Aorta (tissue), 5 donors: ENCODE measurements around the gene IMPACT. TPM values are rescaled to one million over a fixed set of nuclear protein-coding genes. Genes with fewer than 3 reads are reported as not detected.

Source experiments
- ATAC-seq: fragments of 200-7000 bp; cut with Tn5 transposase; one replicate; pipeline ENCODE4 v1.9.1; 2022; ENCODE audit warnings: moderate library complexity; ENCODE audit not compliant: low FRiP score
- DNase-seq, 2 donors: peaks; one replicate each; pipeline ENCODE4 v3.0.0-alpha.2; 2020
- H3K27ac ChIP-seq, 2 donors: one replicate each; pipeline ENCODE4 v1.5.1; 2013; ENCODE audit warnings: low read length in 2 of 2, mild to moderate bottlenecking in 2 of 2, moderate library complexity in 2 of 2, control low read depth in 1 of 2, inconsistent platforms in 1 of 2, low read depth in 1 of 2
- H3K27me3 ChIP-seq, 2 donors: one replicate each; pipeline ENCODE4 v1.6.1; 2013; ENCODE audit warnings: control low read depth in 1 of 2, low read length in 1 of 2, mild to moderate bottlenecking in 1 of 2, moderate library complexity in 1 of 2; ENCODE audit not compliant: insufficient read depth in 2 of 2, control insufficient read depth in 1 of 2
- H3K36me3 ChIP-seq, 2 donors: one replicate each; pipeline ENCODE4 v1.6.1; 2013; ENCODE audit warnings: control low read depth in 1 of 2, low read length in 1 of 2, mild to moderate bottlenecking in 1 of 2; ENCODE audit not compliant: insufficient read depth in 2 of 2, control insufficient read depth in 1 of 2
- H3K4me1 ChIP-seq, 2 donors: one replicate each; pipeline ENCODE4 v1.6.1; 2013; ENCODE audit warnings: low read length in 2 of 2, control low read depth in 1 of 2, mild to moderate bottlenecking in 1 of 2, moderate library complexity in 1 of 2; ENCODE audit not compliant: insufficient read depth in 2 of 2, control insufficient read depth in 1 of 2
- H3K4me3 ChIP-seq, 2 donors: one replicate each; pipeline ENCODE4 v1.5.1; 2013; ENCODE audit warnings: low read length in 2 of 2, control low read depth in 1 of 2, mild to moderate bottlenecking in 1 of 2
- H3K9me3 ChIP-seq: one replicate; pipeline ENCODE4 v1.6.1; 2013; ENCODE audit warnings: mild to moderate bottlenecking, low read length; ENCODE audit not compliant: control insufficient read depth
- WGBS, 2 donors: extraction: QIAGEN DNeasy Blood & Tissue Kit; methylation state at CpG; one replicate each; pipeline ENCODE4 v1.1.7; 2013; 5-methylcytosine and 5-hydroxymethylcytosine counted together
- intact Hi-C, 2 donors: fragments of 100-400 bp; cut with DNase I; formaldehyde crosslinking; loops; one replicate each; pipeline versions ENCODE4 v1.14.2 to v1.15.0; 2022
- polyA plus RNA-seq, 2 donors: library from polyadenylated mRNA; stranded (reverse); fragments of 200-250 nt; gene quantifications; one replicate each; pipeline ENCODE4 v1.2.3, GENCODE V29; 2013
- total RNA-seq, 2 donors: library from RNA; stranded (reverse); fragmentation: NEBNext Ultra II Directional; extraction: Animal tissue kit (Norgen Biotek cat#: 25700); gene quantifications; one replicate each; pipeline ENCODE4 v1.2.1, GENCODE V29; 2021
- donor health status: healthy with polysubstance abuse.
- donor health status: Bipolar disorder and iron deficiency.
- donor health status: DM: no; HTN: no; CAD: no.
- donor health status: DM: no; HTN: no; CAD: no.
- donor health status: DM: yes; HTN: yes; CAD: no.

Gene IMPACT
- total and polyA plus RNA-seq, 4 donors = 15.6 to 28.2 (median 20.5) TPM

DNA sequence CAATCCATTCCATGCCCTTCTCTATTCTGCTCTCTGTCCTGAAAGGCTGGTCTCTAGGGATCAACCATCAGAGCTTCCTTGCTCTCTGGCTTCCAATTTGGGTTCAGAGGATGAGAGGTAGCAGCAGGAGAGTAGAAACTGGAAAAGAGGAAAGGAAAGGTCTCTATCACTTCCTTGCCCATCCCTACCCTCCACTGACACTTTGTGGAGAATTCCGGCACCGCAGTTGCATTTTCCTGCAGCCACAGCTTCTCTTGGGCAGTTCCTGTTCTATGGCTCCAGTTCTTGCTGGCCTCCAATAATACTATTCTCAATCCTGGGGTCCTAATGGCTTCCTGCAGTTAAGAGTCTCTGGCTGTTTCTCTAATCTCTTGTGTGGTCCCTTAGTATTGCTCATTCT lies 13.3 kb upstream of the IMPACT start:
- Histone ChIP-seq H3K36me3 (no peaks in the 10 kb centered on the region), H3K4me3 (no peak overlapping the region), H3K4me1 (no peaks in the 10 kb centered on the region), H3K27me3 (no peaks in the 10 kb centered on the region), H3K9me3 (no peaks in the 10 kb centered on the region), H3K27ac (no peak overlapping the region)
- 58 to 71% methylated on average over 2 of the region's 2 CpGs for WGBS, 2 donors
- intact Hi-C loops = no loop called here
- ATAC-seq (no peak), DNase-seq (no peak)

GRCh38 chr18:24414349-24415003 lies 12.0 kb upstream of the IMPACT start:
- Histone ChIP-seq H3K36me3 (no peaks in the 10 kb centered on the region), H3K27ac (no peak overlapping the region), H3K27me3 (no peaks in the 10 kb centered on the region), H3K4me1 (no peaks in the 10 kb centered on the region), H3K4me3 (no peak overlapping the region), H3K9me3 (no peaks in the 10 kb centered on the region)
- ATAC-seq = no peak
- whole genome bisulfite sequencing, 2 donors = 72 to 85% methylated on average over 3 of the region's 3 CpGs
- intact Hi-C loops = no loop called here
- DNase-seq = no peak

- no peaks in the 10 kb centered on the region for H3K27me3 ChIP-seq
- DNase-seq = no peak
- no peaks in the 10 kb centered on the region for H3K4me1 ChIP-seq
- intact Hi-C loops = no loop called here
- H3K9me3 ChIP-seq = no peaks in the 10 kb centered on the region
- H3K4me3 ChIP-seq = no peak overlapping the region
- no peaks in the 10 kb centered on the region for H3K36me3 ChIP-seq
- no peak overlapping the region for H3K27ac ChIP-seq
- WGBS, 2 donors = 33 to 46% methylated on average over 3 of the region's 3 CpGs
- no peak for ATAC-seq
Observed at GRCh38 chr18:24417480-24417879, 9.0 kb upstream of the IMPACT start.

DNA sequence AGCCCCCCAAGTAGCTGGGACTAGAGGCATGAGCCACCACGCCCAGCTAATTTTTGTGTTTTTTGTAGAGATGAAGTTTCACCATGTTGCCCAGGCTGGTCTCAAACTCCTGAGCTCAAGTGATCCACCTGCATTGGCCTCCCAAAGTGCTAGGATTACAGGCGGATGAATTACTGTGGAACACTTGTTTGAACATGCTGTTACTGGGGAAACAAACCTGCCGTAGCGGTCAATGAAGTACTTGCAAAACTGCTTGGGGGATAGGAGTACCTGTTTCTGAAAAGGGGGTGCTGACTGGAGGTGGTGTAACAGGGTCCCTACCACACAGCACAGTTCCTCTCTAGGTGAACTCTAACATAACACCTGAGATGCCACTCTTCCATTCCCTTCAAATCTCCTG lies 5.9 kb upstream of the IMPACT start:
- intact Hi-C loops = no loop called here

GRCh38 chr18:24421831-24422230 lies 4.6 kb upstream of the IMPACT start:
- DNase-seq = no peak
- Histone ChIP-seq H3K36me3 (no peaks in the 10 kb centered on the region), H3K4me3 (no peak overlapping the region), H3K27ac (no peak overlapping the region), H3K27me3 (no peaks in the 10 kb centered on the region), H3K4me1 (no peaks in the 10 kb centered on the region), H3K9me3 (no peaks in the 10 kb centered on the region)
- 79 to 83% methylated on average over 1 of the region's 1 CpG for WGBS, 2 donors
- intact Hi-C loops = no loop called here
- no peak for ATAC-seq

More for the DNA sequence above, 5.9 kb upstream of the IMPACT start:
- Histone ChIP-seq H3K4me3 (no peak overlapping the region), H3K9me3 (no peaks in the 10 kb centered on the region), H3K36me3 (no peaks in the 10 kb centered on the region), H3K4me1 (no peaks in the 10 kb centered on the region), H3K27me3 (no peaks in the 10 kb centered on the region), H3K27ac (no peak overlapping the region)
- ATAC-seq = no peak
- no peak for DNase-seq
- 92% methylated on average over 4 of the region's 4 CpGs for WGBS, 2 donors

DNA sequence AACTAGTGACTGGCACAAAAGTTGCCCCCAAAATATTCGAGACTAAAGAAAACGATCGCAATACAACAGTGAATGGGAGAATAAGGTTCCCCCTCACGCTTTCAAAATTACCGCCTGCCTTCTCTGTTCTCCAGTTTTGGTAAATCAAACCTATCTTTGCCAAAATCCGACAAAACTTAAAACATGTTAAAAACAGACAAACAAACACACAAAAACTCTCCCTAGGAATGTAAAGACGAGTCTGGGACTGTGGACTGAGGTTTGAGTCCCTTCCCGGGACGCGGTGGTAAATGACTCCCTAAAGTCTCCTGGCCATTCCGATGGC lies 435 bp upstream of the IMPACT start:
- peak overlapping the region; percentile 37 to 84 for H3K4me3 ChIP-seq
- intact Hi-C loops = loop anchor here in 1 of 2 donors (2.0 kb wide), 1 partner anchor 27 kb away; no protein-coding TSS in a partner anchor
- H3K9me3 ChIP-seq = no peaks in the 10 kb centered on the region
- H3K27me3 ChIP-seq = no peaks in the 10 kb centered on the region
- 30 to 37% methylated on average over 11 of the region's 11 CpGs for WGBS, 2 donors
- H3K4me1 ChIP-seq = no peaks in the 10 kb centered on the region
- H3K36me3 ChIP-seq = no peaks in the 10 kb centered on the region
- H3K27ac ChIP-seq = peak overlapping the region in 1 of 2 donors; percentile 69
- no peak for ATAC-seq
- no peak for DNase-seq

GRCh38 chr18:24427484-24427883 lies 1.0 kb downstream of the IMPACT start:
- no peak for ATAC-seq

GRCh38 chr18:24428709-24429108 lies 2.2 kb downstream of the IMPACT start:
- no peak for DNase-seq
- Histone ChIP-seq H3K27me3 (no peaks in the 10 kb centered on the region), H3K36me3 (no peaks in the 10 kb centered on the region), H3K27ac (no peak overlapping the region), H3K9me3 (no peaks in the 10 kb centered on the region), H3K4me3 (no peak overlapping the region), H3K4me1 (no peaks in the 10 kb centered on the region)
- intact Hi-C loops = no loop called here
- 89 to 92% methylated on average over 3 of the region's 3 CpGs for WGBS, 2 donors
- no peak for ATAC-seq

More at GRCh38 chr18:24427484-24427883, 1.0 kb downstream of the IMPACT start:
- H3K27me3 ChIP-seq = no peaks in the 10 kb centered on the region
- no peak overlapping the region for H3K27ac ChIP-seq
- no peaks in the 10 kb centered on the region for H3K9me3 ChIP-seq
- intact Hi-C loops = loop anchor here in 1 of 2 donors (2.0 kb wide), 1 partner anchor 29 kb away; no protein-coding TSS in a partner anchor
- no peaks in the 10 kb centered on the region for H3K36me3 ChIP-seq
- no peaks in the 10 kb centered on the region for H3K4me1 ChIP-seq
- no peak for DNase-seq
- H3K4me3 ChIP-seq = peak overlapping the region; percentile 37 to 84
- 54 to 55% methylated on average over 3 of the region's 3 CpGs for WGBS, 2 donors

GRCh38 chr18:24429188-24429587 lies 2.7 kb downstream of the IMPACT start:
- Histone ChIP-seq H3K27ac (no peak overlapping the region), H3K4me3 (no peak overlapping the region), H3K4me1 (no peaks in the 10 kb centered on the region), H3K27me3 (no peaks in the 10 kb centered on the region), H3K36me3 (no peaks in the 10 kb centered on the region), H3K9me3 (no peaks in the 10 kb centered on the region)
- ATAC-seq (no peak), DNase-seq (no peak)
- WGBS, 2 donors = 96 to 97% methylated on average over 4 of the region's 4 CpGs
- intact Hi-C loops = no loop called here
